NB4 (cell line): ENCODE results near the gene KCNQ1.

Source experiments
- DNase-seq: peaks from one replicate; pipeline ENCODE4 v3.0.0; 2010; ENCODE audit warnings: low read depth
- H3K4me3 ChIP-seq: one replicate; pipeline ENCODE4 v1.5.1; 2011; ENCODE audit warnings: mild to moderate bottlenecking, low read depth, low read length, moderate library complexity
- MYC ChIP-seq: IDR thresholded peaks from 2 replicates; pipeline ENCODE4 v1.6.1; 2011; ENCODE audit warnings: low read depth, low read length
- POLR2A ChIP-seq: IDR thresholded peaks from 2 replicates; pipeline ENCODE4 v1.6.1; 2011; ENCODE audit warnings: mild to moderate bottlenecking; ENCODE audit not compliant: insufficient read length; ENCODE audit errors: extremely low read depth
- TF ChIP-seq, protein P1 (sequence below): IDR thresholded peaks from 2 replicates; pipeline ENCODE4 v1.6.1; 2011; ENCODE audit warnings: low read depth, low read length
- TF ChIP-seq, protein P2 (sequence below): IDR thresholded peaks from one replicate; pipeline ENCODE4 v1.5.1; 2012; ENCODE audit warnings: low read depth, low read length

Gene KCNQ1

DNA sequence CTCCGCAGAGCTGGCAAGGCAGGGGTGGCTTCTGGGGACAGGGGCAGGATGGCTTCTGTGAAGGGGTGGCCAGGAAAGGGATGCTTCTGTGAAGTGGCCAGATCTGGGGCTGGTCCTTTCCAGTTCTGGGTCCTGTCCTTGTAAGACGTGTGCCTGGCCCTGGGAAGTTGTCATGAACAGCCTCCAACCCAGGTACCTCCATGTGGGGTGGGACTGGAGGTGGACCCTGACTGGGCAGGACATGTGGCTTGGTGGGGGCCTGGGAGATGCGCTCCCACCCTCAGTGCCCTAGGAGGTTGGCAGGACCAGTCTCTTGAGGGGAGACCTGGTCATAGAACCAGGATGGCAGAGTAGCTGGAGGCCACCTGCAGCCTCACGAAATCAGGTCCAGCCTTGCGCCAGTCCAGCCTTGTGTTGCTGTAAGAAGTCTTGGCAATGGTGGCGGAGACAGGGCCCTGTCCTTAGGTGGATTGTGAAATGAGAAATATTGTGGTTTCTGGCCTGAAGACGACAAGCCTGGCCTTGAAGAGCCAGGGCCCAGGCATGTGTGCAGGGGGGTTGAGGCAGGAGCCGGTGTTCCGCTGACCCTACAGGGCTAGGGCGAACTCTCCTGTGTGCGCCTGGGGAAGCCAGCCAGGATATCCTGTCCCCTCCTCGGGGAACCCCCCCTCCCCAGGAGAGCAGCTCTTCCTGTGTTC, 2.6 kb downstream of the KCNQ1 start:
- no peak for TF ChIP-seq MYC
- TF ChIP-seq, protein P1, sequence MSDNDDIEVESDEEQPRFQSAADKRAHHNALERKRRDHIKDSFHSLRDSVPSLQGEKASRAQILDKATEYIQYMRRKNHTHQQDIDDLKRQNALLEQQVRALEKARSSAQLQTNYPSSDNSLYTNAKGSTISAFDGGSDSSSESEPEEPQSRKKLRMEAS, result no peak
- TF ChIP-seq, protein P2, sequence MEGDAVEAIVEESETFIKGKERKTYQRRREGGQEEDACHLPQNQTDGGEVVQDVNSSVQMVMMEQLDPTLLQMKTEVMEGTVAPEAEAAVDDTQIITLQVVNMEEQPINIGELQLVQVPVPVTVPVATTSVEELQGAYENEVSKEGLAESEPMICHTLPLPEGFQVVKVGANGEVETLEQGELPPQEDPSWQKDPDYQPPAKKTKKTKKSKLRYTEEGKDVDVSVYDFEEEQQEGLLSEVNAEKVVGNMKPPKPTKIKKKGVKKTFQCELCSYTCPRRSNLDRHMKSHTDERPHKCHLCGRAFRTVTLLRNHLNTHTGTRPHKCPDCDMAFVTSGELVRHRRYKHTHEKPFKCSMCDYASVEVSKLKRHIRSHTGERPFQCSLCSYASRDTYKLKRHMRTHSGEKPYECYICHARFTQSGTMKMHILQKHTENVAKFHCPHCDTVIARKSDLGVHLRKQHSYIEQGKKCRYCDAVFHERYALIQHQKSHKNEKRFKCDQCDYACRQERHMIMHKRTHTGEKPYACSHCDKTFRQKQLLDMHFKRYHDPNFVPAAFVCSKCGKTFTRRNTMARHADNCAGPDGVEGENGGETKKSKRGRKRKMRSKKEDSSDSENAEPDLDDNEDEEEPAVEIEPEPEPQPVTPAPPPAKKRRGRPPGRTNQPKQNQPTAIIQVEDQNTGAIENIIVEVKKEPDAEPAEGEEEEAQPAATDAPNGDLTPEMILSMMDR, result no peak
- TF ChIP-seq POLR2A, result no peak
- H3K4me3 ChIP-seq, result no peak overlapping the region
- DNase-seq, result peak; percentile 32

DNA sequence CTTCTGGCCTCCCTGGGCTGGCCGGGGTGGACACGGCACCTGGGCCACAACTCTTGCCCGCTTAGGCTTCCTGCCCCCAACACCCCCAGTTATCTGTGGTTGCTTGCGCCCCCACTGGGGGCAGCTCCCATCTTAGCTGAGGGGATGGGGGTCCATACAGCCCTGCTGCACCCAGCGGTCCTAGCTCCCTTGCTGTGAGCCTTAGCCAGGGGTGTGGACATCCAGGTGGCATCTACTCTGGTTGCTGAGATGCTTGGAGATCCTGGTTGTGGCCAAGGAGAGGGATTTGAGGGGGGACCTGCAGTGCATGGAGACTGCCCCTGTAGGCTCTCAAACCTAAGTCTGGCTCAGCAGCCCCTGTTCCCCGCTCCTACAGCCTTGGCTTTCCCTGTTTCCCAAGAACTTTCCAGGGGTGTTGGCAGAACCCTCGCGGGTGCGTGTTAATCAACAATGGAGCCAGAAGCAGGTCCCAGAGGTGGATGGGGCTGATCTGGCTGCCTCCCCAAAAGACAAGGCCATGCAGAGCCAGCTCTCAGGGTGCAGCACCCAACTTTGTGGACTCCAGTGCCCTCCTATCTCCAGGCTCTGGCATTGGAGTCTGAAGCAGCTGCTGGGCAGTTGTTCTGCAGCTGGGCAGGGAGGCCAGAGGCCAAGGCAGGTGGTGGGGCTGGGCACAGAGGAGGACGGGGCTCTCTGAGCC, 3.3 kb downstream of the KCNQ1 start:
- H3K4me3 ChIP-seq, result no peak overlapping the region
- no peak for DNase-seq
- TF ChIP-seq, protein P1, result no peak

DNA sequence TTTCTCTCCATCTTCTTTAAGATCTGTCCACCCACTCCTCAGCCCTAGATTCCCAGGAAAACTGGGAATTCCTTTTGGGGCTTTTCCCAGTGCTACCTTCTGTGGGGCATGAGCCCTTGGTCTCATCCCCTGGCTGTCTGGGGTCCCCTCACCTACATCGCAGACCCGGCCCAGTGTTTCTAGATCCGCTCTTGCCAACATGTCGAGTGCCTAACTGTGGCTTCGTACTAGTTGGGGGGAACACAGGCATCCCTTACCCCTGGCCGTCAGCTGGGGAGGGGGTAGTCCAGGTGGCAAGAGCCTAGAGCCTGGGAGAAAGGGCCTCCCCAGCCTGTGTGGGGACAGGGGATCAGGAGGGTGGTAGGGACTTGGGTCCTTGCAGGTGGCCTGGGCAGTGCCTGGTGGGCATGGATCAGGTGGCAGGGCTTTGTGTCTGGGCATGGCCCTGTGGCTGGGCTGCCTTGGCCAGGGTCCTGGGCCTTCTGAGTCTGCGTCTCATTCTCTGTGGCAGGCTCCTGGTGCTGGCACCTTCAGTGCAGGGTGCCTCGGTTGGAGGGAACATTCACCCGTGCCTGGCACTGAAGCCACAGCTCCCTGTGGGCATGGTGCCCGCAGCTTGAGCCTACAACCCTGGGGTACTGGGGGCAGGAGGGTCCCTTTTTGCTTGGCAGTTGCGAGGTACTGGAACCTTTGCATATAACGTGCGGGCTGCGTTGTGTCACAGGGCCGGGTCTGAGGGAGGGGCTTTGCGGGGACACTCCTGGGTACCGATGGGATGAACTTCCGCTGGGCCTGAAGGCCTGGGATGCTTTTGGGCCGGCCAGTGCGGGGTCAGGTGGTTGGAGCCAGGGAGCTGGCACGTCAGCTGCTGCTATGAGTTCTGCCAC, 4.1 kb downstream of the KCNQ1 start:
- DNase-seq, result no peak
- no peak overlapping the region for H3K4me3 ChIP-seq
- TF ChIP-seq POLR2A (no peak), MYC (no peak)
- TF ChIP-seq, protein P2, result no peak
- TF ChIP-seq, protein P1, result no peak

DNA sequence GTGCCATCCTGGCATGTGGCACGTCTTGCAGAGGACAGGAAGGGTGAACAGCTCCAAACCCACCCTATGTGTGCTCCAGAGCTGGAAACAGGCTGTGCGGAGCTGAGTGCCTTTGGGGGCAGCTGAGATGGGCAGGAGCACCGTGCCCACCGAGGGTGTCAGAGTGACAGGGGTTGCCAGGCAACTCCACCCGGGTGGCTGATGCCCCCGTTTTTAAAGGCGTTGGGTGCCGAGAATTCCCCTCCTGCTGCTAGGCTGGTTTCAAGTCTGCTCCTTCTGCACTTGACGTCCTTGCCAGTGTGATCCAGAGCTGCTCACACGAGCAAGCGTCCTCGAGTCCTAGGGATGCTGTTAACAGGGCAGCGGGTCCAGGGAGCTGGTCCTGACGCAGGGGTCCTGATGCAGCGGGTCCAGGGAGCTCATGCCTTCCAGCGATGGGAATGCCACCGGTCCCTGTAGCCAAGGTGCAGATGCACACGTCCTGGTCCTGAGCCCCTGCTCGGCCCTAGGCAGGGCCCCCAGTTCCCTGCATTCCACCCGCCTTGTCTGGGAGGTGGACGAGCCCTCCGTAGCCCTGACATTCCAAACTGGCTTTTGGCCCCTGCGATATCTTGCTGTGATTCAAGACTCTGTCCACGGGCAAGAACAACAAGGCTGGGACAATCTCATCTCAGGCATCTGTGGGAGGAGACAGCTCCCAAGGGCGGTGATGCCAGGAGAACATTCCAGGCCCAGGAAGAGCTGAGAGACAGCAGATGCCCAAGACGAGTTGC, 4.9 kb downstream of the KCNQ1 start:
- TF ChIP-seq MYC, result no peak
- TF ChIP-seq, protein P1, result no peak
- no peak for TF ChIP-seq POLR2A
- TF ChIP-seq, protein P2, result no peak
- no peak overlapping the region for H3K4me3 ChIP-seq
- no peak for DNase-seq

DNA sequence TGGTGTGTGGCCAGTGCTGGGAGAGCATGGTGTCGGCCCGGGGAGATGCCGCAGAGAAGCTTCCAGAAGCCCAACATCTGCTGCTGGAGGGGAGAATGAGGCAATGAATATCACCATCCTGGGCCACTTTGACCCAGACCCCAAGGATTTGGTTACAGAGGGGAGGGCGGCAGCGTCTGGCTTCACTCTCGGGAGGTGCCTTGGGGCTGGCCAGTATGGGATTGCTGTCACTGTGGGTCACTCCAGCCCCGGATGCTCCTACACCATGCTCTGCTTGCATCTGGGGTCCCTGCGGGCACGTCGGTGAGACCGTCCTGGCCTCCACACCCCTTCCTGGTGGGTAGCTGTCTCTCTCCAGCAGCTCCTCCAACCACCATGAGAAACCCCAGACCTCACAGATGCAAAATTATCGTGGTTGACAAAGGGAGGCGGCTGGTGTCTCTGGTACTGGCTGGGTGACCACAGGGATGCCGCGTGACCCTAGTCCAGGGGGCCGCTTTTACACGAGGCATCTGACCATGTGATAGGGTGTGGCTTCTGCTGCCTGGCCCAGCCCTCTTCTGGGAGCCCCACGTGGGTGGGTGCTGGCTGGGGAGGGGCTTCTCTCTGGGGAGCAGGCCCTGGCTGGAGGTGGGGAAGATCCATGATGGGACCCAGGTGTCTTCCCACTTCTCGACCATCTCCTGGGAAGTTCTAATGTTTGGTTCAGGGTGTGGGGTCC, 5.7 kb downstream of the KCNQ1 start:
- TF ChIP-seq POLR2A, result no peak
- TF ChIP-seq, protein P1, result no peak
- TF ChIP-seq, protein P2, result no peak
- TF ChIP-seq MYC, result no peak
- H3K4me3 ChIP-seq, result no peak overlapping the region
- no peak for DNase-seq
